ENCODE data around the gene PRPS1. TPM values are rescaled to one million over a fixed set of nuclear protein-coding genes. Genes with fewer than 3 reads are reported as not detected.

Gene PRPS1
- total RNA-seq, 1 donor from 2014 or later: 31.8 TPM

- TF ChIP-seq CTCF (IDR thresholded peaks at IDR 0.05; ENCODE audit: partially characterized antibody, unreplicated experiment): no peak
- DNase-seq: no peak
- peaks cover 4% of the 10 kb centered on the region for H3K9me3 Mint-ChIP-seq (ENCODE audit: unreplicated experiment)
- H3K27me3 Mint-ChIP-seq (ENCODE audit: unreplicated experiment): peaks cover 8% of the 10 kb centered on the region
- H3K36me3 Mint-ChIP-seq (ENCODE audit: unreplicated experiment): no peaks in the 10 kb centered on the region
- peaks cover 13% of the 10 kb centered on the region for H3K4me1 Mint-ChIP-seq (ENCODE audit: low read depth, unreplicated experiment)
- peak overlapping the region; percentile 41 for H3K27ac Mint-ChIP-seq (ENCODE audit: unreplicated experiment)
- H3K4me3 Mint-ChIP-seq (ENCODE audit: unreplicated experiment): no peak overlapping the region
These were observed 72.0 kb downstream of the PRPS1 start for GRCh38 chrX:107700317-107700774.

Other genes with a start within 250 kb of the PRPS1 start
- gene FRMPD3, start 178.9 kb upstream of the PRPS1 start, total RNA-seq (ENCODE audit: unreplicated experiment): 24.9 TPM
- gene TSC22D3, start 147.3 kb downstream of the PRPS1 start, total RNA-seq (ENCODE audit: unreplicated experiment): 107 TPM
- not detected for gene NCBP2L, start 149.2 kb downstream of the PRPS1 start, total RNA-seq (ENCODE audit: unreplicated experiment)
- gene MID2, start 197.4 kb downstream of the PRPS1 start, total RNA-seq (ENCODE audit: unreplicated experiment): 5.5 TPM

Measured in glutamatergic neuron (in vitro differentiated cells).